CD4-positive, alpha-beta T cell treated with Interferon alpha-2 for 1 hour (primary cell): ENCODE results near the gene DUSP8.

Experiments
- DNase-seq, 2 donors: peaks; one replicate each; pipeline ENCODE4 v3.0.0-alpha.2; 2020 to 2022

Gene DUSP8

DNA sequence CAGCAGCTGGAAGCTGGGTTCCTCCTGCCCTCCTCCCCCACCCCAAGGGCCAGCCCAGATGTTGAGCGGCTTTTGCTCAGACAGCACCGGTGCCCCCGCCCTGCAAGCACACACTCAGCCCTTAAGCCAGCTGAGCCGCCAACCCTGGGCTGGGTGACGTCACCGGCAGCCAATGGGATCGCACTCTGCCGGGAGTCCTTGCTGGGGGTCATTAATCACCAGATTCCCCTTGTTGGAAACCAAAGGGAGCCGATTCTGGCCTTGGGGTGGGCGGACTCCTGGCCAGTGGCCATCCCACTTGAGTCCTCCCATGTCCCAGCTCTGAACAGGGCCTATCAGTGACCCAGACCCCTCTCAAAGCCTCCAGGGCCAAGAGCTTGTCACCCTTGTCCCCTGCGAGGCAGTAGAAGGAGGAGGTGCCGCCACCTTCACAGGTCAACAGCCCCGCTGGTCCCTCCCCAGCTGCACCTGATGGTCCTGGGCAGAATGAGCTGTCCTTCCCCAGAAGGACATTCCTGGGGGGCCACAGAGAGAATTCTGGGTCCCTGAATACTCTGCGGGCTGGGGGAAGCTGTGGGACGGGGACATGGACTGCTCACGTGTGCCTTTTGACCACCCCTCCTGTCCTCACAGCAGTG is 7.4 kb downstream of the DUSP8 start:
- peak in 1 of 2 donors; percentile 28 for DNase-seq

DNA sequence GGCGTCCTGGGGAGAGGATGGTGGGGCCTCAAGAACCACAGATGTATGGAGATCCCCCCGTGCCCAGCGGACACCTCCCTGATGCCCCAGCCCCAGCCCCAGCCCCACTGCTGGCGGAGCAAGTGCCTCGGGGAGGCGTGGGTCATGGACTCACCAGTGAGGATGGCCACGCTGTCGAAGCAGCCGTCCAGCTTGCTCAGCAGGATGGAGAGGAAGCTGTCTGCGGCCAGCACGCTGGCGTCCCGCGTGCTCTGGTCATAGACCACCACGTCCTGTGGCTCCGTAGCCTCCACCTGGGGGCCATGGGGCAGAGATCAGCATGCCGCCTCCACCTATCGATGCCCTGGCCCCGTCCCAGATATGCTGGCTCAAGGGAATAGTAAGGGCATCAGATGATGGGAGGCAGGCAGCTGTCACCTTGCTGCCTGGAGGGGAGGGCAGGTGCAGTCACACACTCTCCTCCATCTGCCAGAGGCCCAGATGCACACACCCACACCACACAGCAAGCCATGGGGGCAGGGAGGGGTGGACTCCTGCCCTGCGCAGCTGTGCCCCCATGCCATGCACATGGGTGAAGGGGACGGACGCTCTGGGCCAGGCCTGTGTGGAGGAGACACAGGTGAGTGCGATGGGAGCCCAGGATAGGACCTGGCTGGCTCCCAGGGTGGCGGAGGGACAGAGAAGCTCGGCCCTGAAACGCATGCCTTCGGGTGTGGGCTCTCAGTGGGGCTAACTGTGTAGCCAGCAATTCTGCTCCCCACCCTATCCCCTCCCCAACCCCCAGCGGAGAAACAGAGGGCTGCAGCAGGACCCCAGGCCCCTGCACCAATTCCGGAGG is 8.2 kb downstream of the DUSP8 start:
- DNase-seq = peak in 1 of 2 donors; percentile 7

DNA sequence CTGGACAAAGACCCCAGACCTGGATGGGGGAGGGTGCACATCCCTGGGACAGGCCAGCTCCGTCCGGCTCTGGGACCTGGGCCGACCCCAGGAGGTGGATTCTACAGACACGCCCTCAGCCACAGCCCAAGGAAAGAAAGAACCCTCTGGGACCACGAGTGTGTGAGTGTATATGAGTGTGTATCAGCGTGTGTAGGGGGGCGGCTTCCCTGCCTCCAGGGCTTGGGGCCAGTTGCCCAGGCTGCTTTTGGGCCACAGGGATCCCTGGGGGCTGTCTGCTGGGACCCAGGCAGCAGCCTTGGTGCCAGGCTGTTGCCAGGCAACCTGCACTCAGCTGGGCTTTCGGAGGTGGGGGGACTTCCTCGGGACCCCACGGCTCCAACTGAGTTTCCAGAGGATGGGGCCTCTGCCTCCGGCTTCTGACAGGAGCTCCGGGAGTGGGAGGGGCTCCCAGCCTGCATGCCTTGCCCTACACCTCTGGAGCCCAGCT is 8.9 kb downstream of the DUSP8 start:
- no peak for DNase-seq

DNA sequence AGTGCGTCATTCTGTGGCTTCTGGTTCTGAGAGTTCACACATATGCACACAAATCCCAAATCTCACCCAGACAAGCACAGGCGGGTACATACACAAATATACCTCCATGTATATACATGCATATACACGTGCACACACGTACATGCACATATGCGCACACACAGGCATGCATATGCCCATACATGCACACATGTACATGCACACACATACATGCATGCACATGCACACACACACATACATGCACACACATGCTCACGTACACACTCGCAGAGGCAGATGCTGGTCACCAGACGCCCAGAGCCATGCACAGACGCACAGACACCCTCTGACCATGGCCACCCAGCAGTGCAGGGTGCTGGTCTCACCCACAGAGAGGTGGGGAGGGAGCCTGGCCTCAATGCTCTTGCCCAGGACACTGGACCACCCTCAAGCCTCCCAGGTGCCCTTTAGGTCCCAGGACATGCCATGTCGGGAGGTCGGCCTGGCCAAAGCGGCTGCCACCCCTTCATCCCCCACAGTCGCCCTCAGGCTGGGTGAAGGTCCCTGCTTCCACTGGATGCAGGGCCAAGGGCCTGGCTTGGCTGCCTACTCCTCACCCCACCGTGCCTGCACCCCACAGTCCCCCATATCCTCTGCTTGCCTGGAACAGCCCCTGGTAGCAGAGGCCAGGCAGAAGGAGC is 9.5 kb downstream of the DUSP8 start:
- no peak for DNase-seq

DNA sequence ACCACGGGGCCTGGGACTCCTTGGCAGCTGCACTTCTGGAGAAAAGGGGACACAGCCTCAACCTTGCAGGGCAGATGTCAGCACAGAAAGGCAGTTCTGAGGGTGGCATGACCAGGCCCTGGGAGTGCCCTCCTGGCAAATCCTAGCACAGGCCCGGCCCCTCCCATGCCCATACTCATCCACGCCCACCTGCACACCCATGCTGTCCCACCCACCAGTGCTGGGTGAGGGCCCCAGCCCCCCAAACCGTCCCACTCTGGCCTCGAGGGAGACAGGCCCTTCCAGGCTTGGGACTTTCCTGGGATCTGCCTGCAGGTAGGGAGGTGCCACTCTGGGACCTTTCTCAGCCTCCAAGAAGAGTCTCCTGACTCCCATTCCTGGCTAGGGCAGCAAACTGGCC is 10.1 kb downstream of the DUSP8 start:
- no peak for DNase-seq

DNA sequence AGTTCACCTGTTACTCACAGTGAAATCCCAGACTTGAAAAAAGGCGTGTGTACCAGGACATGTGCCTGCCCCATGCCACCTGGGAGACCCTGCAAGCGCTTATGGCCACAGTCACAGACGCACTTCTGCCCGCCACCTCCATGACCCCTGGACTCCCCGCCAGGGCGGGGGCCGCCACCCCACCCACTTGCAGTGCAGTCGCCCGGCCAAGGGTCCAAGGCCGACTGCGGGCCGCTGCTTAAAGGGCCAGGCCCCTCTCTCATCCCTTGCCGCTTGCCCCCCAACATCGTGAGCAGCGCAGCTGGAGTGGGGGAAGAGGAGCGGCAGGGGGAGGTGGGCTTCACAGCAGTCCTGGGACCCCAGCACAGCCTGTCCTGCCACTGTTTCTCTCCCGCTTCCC is 10.8 kb downstream of the DUSP8 start:
- no peak for DNase-seq

DNA sequence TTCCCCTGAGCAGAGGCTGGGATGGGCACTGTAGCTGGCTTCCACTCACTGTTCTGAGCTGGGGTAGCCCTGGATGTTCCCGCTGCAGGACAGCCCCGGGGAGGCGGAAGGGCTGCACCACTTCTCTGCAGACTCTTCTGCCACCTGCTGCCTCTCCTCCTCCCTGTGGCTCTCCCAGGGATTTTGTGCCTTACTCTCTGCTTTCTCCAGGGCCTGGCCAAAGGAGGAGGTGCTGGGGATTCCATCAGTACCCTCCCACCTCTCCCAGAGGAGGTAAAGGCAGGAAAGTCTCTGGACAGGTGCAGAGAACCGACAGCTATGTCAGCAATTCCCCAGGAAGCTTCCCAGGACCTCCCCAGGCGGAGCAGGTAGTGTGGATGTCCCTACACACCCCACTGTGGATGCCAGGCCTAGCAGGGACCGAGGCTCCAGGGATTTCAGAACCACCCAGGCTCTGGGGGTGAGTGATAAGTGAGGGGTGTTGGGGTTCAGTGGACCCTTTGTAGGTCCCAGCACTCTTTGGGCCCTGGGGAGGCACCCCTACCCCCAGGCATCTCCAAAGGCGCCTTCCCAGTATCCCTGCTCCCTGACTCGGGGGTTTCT is 11.3 kb downstream of the DUSP8 start:
- DNase-seq = no peak

DNA sequence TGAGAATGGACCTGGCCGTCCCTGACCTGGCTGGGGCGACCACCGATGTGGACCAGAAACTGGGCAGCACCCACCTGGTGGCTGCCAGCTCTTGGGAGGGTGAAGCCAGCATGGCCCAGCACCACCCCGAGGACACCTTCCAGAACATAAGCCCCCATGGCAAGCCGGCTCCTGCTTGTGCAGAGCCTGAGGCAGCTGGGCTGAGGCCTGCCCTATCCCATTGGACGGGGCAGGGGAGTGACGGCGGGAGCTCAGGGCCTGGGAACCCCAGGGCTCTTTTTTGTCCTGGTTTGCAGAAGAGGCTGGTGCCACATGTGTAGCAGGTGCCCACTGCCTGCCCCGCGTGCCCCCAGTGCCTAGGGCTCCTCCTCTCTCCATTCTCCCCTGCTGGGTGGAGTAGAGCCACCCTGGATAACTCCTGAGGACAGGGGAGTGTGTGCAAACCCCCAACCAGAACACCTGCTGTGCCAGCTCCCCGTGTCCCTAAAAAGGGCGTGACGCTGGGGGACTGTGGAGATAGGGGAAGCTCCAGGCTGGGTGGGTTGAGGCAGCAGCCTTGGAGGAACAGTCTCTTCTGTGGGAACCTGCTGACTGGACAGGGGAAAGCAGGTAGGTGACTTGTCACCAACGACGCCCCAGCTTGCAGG is 11.9 kb downstream of the DUSP8 start:
- no peak for DNase-seq

DNA sequence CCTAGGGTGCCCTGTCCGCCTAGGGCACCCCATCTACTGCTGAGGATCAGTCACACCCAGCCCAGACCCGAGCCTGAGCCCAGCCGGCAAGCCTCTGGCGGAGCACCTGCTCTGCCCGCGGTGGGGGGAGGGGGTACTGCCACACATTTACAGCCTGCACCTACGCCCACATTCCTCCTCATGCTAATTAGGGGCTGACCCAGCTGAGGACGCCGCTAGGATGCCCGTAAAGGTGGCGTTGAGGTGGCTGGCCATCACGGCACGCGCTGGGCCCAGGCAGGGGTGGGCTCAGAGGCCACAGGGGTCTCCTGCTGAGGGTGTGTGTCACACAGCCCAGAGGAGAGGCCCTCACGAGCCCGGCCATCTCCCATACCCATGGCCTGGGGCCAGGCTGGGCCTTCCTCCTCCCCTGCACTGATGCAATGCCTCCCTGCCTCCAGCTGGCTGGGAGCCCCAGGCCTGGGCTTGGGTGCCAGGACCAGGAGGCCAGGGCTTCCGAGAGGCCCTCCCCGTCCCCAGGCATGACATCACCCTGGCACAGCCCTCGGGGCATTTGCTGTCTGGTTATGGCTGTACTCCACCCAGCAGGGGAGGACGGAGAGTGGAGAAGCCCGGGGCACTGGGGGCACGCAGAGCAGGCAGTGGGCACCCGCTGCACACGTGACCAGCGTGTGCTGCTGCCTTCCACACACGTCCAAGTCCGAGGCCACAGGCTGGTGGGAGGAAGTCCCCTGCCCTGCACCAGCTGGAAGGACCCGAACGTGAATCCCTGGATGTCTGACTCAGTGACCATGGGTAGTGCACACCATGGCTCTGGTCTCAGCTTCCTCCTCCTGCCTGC is 12.7 kb downstream of the DUSP8 start:
- DNase-seq = peak in 1 of 2 donors; percentile 10

DNA sequence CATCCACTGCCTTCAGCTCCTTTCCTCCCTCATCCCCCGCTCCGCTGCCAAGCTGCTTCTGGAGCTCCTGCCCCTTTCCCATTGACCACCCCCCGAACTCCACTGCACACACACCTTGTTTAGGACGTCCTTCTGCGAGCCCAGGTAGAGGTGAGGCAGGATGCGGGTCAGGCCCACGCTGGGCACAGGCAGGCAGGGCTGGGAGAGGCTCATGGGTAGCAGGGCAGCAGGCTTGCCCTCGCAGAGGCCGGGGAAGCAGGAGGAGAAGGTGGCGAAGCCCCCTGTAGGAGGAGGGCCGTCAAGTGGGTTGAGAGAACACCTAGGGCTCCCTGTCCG is 13.3 kb downstream of the DUSP8 start:
- DNase-seq = no peak

DNA sequence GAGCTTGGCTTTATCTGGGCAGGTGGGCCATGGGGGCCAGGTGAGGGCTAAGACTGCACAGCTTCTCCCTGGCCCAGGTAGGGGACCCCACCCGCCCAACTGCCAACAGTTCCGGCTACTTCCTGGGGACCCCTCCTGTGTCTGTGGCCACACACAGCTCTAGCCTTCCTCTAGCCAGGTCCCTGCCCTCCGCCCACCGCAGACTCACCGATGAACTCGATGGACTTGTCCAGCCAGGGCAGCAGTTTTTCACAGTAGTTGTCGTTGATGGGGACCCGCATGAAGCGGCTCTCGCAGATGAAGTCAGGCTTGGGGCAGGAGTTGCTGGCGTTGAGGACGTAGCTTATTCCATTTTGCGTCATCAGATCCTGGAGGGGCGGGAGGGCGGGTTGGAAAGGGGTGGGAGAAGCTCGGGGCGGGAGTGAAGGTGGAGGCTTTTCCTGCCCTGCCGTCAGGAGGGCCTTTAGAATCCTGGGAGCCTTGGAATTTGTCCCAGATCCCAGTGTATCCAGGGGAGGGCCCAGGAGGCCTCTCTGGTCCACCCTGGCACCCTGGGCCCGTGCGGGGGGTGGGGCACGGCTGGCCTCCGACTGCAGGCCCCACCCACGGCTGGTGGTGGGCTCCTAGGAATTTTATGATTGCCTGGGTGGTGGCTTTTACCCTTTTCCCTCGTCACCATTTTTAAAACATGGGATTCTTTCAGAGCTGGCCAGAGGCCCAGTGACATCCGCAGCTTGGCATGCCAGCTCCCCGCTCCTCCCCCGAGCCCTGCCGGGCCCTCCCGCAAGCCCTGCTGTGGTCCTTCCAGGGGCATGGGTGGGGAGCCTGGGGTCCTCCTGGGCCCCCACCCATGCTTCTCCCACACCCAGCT is 13.9 kb downstream of the DUSP8 start:
- peak in 1 of 2 donors; percentile 5 for DNase-seq

DNA sequence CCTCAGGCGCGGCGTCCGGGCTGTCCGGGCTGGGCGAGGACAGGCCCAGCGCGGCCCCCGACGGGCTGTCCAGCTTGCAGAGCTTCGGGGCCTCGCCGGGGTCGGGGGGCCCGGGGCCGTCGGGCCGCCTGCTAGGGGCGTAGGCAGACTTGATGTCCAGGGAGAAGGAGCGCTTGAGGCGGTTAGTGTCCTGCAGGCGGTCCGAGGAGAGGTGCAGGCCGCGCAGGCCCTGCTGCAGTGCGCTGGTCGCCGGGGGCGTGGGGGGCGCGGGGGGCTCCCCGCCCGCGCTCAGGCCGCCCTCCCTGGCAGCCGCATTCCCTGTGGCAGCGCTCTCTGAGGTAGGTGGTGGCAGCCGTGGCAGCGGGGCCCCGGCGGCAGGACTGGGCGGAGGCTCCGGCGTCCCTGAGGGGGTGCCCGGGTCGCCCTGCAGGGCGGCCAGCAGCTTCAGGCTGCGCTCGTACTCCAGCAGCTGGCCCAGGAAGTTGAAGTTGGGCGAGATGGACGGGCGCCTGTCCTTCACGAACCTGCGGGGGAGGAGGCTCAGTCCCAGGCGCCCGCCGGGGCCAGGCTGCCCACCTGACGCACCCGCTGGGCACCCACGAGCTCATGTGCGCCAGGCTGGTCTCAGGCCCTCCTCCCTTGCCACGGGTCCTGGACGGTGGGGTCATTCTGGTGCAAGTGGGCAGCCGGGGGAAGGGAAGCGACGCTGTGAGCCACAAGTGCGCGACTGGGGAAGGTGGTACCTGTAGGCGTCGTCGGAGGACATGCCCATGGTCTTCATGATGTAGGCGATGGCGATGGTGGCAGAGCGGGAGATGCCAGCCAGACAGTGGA is 14.8 kb downstream of the DUSP8 start:
- peak in 1 of 2 donors; percentile 5 for DNase-seq

DNA sequence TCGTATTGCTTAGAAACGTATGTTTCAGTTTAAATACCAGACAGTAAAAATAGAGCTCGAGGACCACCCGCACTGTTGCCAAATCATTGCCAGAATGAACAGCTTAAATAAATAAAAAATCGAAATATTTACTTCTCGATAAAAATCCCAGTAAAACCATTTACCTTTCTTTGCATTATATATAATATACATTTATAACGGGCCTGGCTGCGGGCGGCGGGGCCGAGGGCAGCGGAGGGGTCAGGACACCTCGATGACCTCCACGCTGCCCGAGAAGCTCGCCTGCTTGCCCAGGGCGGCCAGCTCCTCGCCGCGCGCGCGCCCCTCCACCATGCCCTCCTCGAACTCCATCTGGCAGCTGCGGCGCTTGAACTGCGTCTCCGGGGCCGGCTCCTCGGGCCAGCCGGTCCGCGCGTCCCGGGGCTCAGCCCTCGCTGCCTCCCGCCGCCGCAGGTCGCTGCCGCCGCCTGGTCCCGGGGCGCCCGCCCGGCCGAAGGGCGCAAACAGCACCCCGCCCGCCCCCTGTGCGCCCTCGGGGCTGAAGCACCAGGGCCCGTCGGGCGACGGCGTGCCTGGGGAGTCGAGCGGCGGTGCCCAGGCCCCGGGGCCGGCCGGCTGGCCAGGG is 15.7 kb downstream of the DUSP8 start:
- no peak for DNase-seq

DNA sequence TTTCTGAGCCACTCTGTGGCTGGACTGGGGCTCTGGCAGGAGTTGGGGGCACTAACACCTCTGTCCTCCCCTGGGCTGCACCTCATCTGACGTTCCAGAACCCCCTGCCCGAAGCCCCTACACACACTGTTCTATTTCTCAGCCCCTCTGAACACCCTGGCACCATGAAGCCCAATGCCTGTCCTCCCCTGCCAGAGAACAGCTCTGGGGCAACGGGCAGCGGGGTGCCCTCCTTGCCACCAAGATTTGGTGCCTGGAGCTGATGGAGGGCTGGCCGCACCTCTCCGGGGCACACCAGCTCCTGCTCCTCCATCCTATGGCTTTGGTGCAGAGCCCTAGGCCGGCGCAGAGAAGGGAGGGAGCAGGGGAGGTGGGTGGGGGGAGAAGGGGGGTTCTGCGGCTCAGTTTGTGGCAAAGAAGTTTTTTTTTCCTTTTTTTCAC is 16.3 kb downstream of the DUSP8 start:
- DNase-seq = peak in 1 of 2 donors; percentile 14

DNA sequence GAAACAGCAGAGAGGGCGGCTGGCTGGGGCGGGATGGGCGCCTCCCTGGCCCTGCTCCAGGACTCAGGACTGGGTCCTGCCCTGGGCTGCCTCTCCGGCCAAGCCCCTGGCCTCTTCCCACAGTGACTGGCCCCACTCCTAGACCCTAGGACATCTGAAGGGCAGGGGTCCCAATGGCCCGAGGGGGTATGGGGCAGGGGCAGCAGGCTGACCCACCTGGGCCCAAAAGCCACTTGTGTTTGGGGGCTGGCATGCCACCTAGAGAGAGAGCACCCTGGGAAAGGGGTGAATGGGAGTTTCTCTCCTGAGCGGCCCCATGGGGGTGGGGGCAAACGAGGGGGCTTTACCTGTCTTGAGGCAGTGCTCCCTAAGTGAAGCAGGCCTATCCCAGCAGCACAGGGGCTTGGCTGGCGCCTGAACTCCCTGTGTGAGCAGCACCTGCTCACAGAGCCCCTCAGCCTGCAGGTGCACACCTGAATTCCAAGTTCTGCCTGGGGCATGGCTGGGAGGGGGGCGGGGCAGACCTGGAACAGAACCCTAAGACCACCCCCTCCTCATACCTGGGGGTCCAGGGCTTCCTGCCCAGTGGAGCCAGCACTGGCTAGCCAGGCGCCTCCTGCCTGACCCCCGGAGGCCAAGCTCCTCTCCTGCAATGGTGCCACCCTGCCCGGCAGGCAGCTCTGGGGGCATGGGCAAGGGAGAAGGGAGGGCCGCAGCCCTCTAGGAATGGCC is 16.9 kb downstream of the DUSP8 start:
- DNase-seq = peak in 1 of 2 donors; percentile 19

DNA sequence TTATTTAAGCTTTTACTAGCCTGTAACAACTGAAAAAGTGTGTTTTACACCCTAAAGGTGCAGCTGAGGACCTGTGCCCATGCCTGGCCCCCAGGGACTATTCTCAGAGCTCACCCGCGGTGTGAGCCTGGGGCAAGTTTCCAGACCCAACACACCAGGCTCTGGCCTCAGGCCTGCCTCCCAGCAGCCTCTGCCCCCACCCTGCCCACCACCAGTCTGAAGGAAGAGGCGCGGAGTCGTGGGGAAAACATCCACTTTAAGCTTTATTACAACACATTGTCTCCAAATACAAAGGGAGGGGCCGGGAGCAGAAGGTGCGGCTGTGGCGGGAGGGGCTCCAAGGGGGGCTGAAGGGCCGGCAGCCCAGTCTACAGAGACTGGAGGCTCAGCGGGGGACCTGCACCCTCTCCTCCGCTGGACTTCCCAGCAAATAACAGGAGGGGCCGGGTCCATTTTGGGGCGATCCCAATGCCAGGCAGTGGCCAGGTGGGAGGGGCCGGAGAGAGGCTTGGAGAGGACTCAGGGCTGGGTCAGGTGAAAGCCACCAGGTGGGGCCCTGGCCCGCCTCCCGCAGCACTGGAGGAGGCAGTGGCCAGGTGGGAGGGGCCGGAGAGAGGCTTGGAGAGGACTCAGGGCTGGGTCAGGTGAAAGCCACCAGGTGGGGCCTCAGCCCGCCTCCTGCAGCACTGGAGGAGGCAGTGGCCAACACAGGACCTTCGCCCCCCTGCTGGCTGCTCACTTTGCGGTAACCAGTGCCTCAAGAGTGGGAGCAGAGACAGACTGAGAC is 18.1 kb downstream of the DUSP8 start:
- no peak for DNase-seq
